GM12878 (cell line): ENCODE results near the gene EYS. TPM values are rescaled to one million over a fixed set of nuclear protein-coding genes. Genes with fewer than 3 reads are reported as not detected.

Experiments
- ATAC-seq: fragments of 200-7000 bp; cut with Tn5 transposase; 3 replicates; pipeline ENCODE4 v1.9.1; 2020; ENCODE audit warnings: mild to moderate bottlenecking, moderate library complexity
- BruUV-seq: library from RNA; stranded (reverse); fragments of 400-500 nt; replicated peaks from 2 replicates; lab custom pipeline; 2021; lab: Mats Ljungman, UMichigan
- CTCF ChIA-PET: fragments of 300-600 bp; sonication (Branson Sonifier 250); formaldehyde crosslinking; extraction: SDS; loops from one replicate; lab custom pipeline; 2021; ENCODE audit warnings: inconsistent platforms; lab: Yijun Ruan, JAX
- POLR2A ChIA-PET: fragments of 350-600 bp; formaldehyde crosslinking; extraction: SDS; loops from one replicate; lab custom pipeline; 2021; ENCODE audit warnings: inconsistent platforms; lab: Charles Lee
- RAD21 ChIA-PET: fragments of 300-600 bp; sonication (Branson Sonifier 250); formaldehyde crosslinking; loops from one replicate; lab custom pipeline; 2023; ENCODE audit warnings: antibody characterized with exemption; ENCODE audit not compliant: unreplicated experiment; lab: Charles Lee
- SMC1A ChIA-PET: fragments of 300-600 bp; sonication (Branson Sonifier 250); formaldehyde crosslinking; loops from one replicate; lab custom pipeline; 2023; ENCODE audit not compliant: unreplicated experiment, uncharacterized antibody; lab: Charles Lee
- DNase-seq: peaks from one replicate; pipeline ENCODE4 v3.0.0-alpha.2; 2011; ENCODE audit warnings: low read depth, low spot score
- FAIRE-seq: peaks from 3 replicates; lab custom pipeline; 2011; peaks lifted over from hg19 to GRCh38; lab: Jason Lieb, UNC
- H2AFZ ChIP-seq: 2 replicates; pipeline ENCODE4 v1.6.0; 2011; ENCODE audit warnings: low read depth, low read length, control low read depth; ENCODE audit not compliant: control insufficient read depth
- H3K27ac ChIP-seq: 2 replicates; pipeline ENCODE4 v1.5.1; 2011; ENCODE audit warnings: control low read depth; ENCODE audit not compliant: control insufficient read depth, insufficient read depth
- H3K27me3 ChIP-seq, 2 experiments: replicated peaks in 1 of 2; 2 replicates each; pipeline versions ENCODE4 v1.6.0 to v1.6.1; 2011; ENCODE audit warnings: low read length in 1 of 2; ENCODE audit not compliant: control insufficient read depth in 2 of 2, insufficient read depth in 2 of 2
- H3K36me3 ChIP-seq, 2 experiments: 2 replicates each; pipeline ENCODE4 v1.5.1; 2011; ENCODE audit warnings: low read length in 1 of 2; ENCODE audit not compliant: control insufficient read depth in 2 of 2, insufficient read depth in 2 of 2
- H3K4me1 ChIP-seq: 2 replicates; pipeline ENCODE4 v1.6.1; 2011; ENCODE audit warnings: mild to moderate bottlenecking, low read length, moderate library complexity, mixed read lengths; ENCODE audit not compliant: control insufficient read depth, insufficient read depth
- H3K4me2 ChIP-seq: 2 replicates; pipeline ENCODE4 v1.6.0; 2011; ENCODE audit warnings: control low read depth; ENCODE audit not compliant: control insufficient read depth, insufficient read depth
- H3K4me3 ChIP-seq: fragments of 200-600 bp; sonication (generic); 2 replicates; pipeline ENCODE4 v1.5.1; 2016
- H3K79me2 ChIP-seq: 2 replicates; pipeline ENCODE4 v1.6.0; 2011; ENCODE audit warnings: low read length; ENCODE audit not compliant: control insufficient read depth, insufficient read depth
- H3K9ac ChIP-seq: 2 replicates; pipeline ENCODE4 v1.8.0; 2011; ENCODE audit warnings: low read length, control low read depth, mixed read lengths; ENCODE audit not compliant: control insufficient read depth, insufficient read depth
- H3K9me3 ChIP-seq: replicated peaks from 3 replicates; pipeline ENCODE4 v1.5.1; 2011; ENCODE audit warnings: mild to moderate bottlenecking, low read length; ENCODE audit not compliant: control insufficient read depth, insufficient read depth
- H4K20me1 ChIP-seq: 2 replicates; pipeline ENCODE4 v1.6.0; 2011; ENCODE audit not compliant: control insufficient read depth, insufficient read depth
- ESRRA ChIP-seq: IDR thresholded peaks from 2 replicates; pipeline ENCODE4 v1.6.1; 2012; ENCODE audit warnings: mild to moderate bottlenecking, low read length, improper control_type of control experiment
- FOXM1 ChIP-seq: IDR thresholded peaks from 2 replicates; pipeline ENCODE4 v1.6.1; 2012; ENCODE audit warnings: low read depth, mild to moderate bottlenecking, inconsistent platforms, low read length, moderate library complexity
- MTA2 ChIP-seq: fragments of 450-650 bp; IDR thresholded peaks from 2 replicates; pipeline ENCODE4 v1.6.1; 2016; ENCODE audit warnings: low read depth, mild to moderate bottlenecking, moderate library complexity
- NR2C2 ChIP-seq: IDR thresholded peaks from 2 replicates; pipeline ENCODE4 v1.6.1; 2011; ENCODE audit warnings: borderline replicate concordance, low read depth; ENCODE audit not compliant: control insufficient read depth, insufficient read length
- SMAD5 ChIP-seq: IDR thresholded peaks from 2 replicates; pipeline ENCODE4 v1.6.1; 2016; ENCODE audit warnings: antibody characterized with exemption, low read depth
- SMC3 ChIP-seq: IDR thresholded peaks from 2 replicates; pipeline ENCODE4 v1.6.1; 2011; ENCODE audit warnings: low read length, improper control_type of control experiment, borderline replicate concordance
- WGBS: methylation state at CpG from one replicate; pipeline ENCODE4 v1.1.6; 2016; ENCODE audit warnings: low lambda C conversion rate; ENCODE audit not compliant: insufficient replicate concordance, insufficient coverage; ENCODE audit errors: missing lambda C conversion rate; 5-methylcytosine and 5-hydroxymethylcytosine counted together
- in situ Hi-C: fragments of 300-500 bp; cut with MboI; formaldehyde crosslinking; loops from 9 replicates; pipeline ENCODE4 v1.14.3; 2018; ENCODE audit warnings: mixed read lengths
- intact Hi-C: fragments of 100-400 bp; cut with micrococcal nuclease; formaldehyde crosslinking; loops from one replicate; pipeline ENCODE4 v1.14.2; 2022; ENCODE audit not compliant: unreplicated experiment
- polyA plus RNA-seq, 11 experiments: library from polyadenylated mRNA; depleted of rRNA in 4 of 11; unstranded in 6 of 11; stranded (reverse) in 5 of 11; fragments of >200 nt; fragmentation: Nextera tagmentation in 4 of 11; fragmentation: Illumina TruSeq in 1 of 11; extraction: Ambion mirVana in 4 of 11; extraction: Trizol in 1 of 11; gene quantifications; 1 replicate in 1 of 11; 2 replicates in 10 of 11; pipeline versions ENCODE4 v1.2.1 to v1.2.3, GENCODE V29; 2011 to 2016; ENCODE audit warnings: inconsistent platforms in 2 of 11, missing spikeins in 2 of 11, low read depth in 1 of 11
- total RNA-seq, 4 experiments: library from RNA; depleted of rRNA in 3 of 4; stranded (reverse); fragments of >200 nt in 3 of 4; fragmentation: Illumina TruSeq in 1 of 4; extraction: Trizol in 1 of 4; gene quantifications; 2 replicates each; pipeline versions ENCODE4 v1.2.1 to v1.2.3, GENCODE V29; 2013 to 2021
- TF ChIP-seq, protein P1 (sequence below): IDR thresholded peaks from 2 replicates; pipeline ENCODE4 v1.6.1; 2012; ENCODE audit warnings: low read depth, low read length, improper control_type of control experiment
- TF ChIP-seq, protein P2 (sequence below): IDR thresholded peaks from 2 replicates; pipeline ENCODE4 v1.6.1; 2011; ENCODE audit warnings: borderline replicate concordance, low read depth, mild to moderate bottlenecking, moderate library complexity, mixed read lengths, low read length; ENCODE audit not compliant: insufficient read depth; ENCODE audit errors: extremely low read length
- TF ChIP-seq, protein P3 (sequence below): fragments of 450-650 bp; IDR thresholded peaks from 2 replicates; pipeline ENCODE4 v1.6.1; 2017; ENCODE audit warnings: low read depth, mild to moderate bottlenecking, moderate library complexity

EYS gene
- total and polyA plus RNA-seq, 10 of the 15 experiments (the other 5 are each of a cell fraction or from before 2014, with no cell fraction given): under 0.01 to 0.14 (median 0.02) TPM; not detected in 1

DNA sequence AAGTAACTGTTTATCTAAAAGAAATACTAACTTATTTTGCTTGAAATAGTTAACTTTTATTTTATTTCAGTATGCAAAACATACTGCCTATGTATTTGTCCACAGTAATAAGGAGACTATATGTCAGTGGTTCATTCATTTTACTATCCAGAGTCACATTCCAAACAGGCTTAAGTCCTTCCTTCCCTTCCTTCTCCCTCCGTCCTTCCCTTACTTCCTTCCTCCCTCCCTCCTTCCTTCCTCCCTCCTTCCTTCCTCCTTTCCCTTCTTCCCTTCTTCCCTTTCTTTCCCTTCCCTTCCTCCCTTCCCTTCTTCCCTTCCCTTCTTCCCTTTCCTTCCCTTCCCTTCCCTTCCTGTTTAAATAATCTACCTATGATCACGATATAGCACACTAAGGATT lies 899.2 kb downstream of the EYS start:
- TF ChIP-seq, protein P1, sequence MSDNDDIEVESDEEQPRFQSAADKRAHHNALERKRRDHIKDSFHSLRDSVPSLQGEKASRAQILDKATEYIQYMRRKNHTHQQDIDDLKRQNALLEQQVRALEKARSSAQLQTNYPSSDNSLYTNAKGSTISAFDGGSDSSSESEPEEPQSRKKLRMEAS: no peak
- TF ChIP-seq, protein P2, sequence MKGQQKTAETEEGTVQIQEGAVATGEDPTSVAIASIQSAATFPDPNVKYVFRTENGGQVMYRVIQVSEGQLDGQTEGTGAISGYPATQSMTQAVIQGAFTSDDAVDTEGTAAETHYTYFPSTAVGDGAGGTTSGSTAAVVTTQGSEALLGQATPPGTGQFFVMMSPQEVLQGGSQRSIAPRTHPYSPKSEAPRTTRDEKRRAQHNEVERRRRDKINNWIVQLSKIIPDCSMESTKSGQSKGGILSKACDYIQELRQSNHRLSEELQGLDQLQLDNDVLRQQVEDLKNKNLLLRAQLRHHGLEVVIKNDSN: no peak
- TF ChIP-seq SMAD5: no peak
- no peak for TF ChIP-seq FOXM1
- no peak for TF ChIP-seq NR2C2
- no peak for TF ChIP-seq SMC3
- no peak for TF ChIP-seq ESRRA
- TF ChIP-seq, protein P3, sequence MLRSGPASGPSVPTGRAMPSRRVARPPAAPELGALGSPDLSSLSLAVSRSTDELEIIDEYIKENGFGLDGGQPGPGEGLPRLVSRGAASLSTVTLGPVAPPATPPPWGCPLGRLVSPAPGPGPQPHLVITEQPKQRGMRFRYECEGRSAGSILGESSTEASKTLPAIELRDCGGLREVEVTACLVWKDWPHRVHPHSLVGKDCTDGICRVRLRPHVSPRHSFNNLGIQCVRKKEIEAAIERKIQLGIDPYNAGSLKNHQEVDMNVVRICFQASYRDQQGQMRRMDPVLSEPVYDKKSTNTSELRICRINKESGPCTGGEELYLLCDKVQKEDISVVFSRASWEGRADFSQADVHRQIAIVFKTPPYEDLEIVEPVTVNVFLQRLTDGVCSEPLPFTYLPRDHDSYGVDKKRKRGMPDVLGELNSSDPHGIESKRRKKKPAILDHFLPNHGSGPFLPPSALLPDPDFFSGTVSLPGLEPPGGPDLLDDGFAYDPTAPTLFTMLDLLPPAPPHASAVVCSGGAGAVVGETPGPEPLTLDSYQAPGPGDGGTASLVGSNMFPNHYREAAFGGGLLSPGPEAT: no peak
- TF ChIP-seq MTA2: no peak
- TF ChIP-seq, all 136 proteins: peak for 0

More for the DNA sequence above, 899.2 kb downstream of the EYS start:
- ChIA-PET POLR2A (no interaction called here), RAD21 (no interaction called here), SMC1A (no interaction called here), CTCF (no interaction called here)
- Histone ChIP-seq H3K9ac (no peak overlapping the region), H3K4me3 (no peak overlapping the region), H4K20me1 (no peaks in the 10 kb centered on the region), H3K4me1 (no peaks in the 10 kb centered on the region), H3K27me3 (no peaks in the 10 kb centered on the region), H3K79me2 (no peaks in the 10 kb centered on the region), H3K27ac (no peak overlapping the region), H3K9me3 (no peaks in the 10 kb centered on the region), H2AFZ (no peak overlapping the region), H3K4me2 (no peak overlapping the region), H3K36me3 (no peaks in the 10 kb centered on the region)
- DNase-seq (no peak), ATAC-seq (no peak), FAIRE-seq (no peak)
- 0% methylated on average over 2 of the region's 2 CpGs for WGBS
- intact Hi-C loops: no loop called here
- in situ Hi-C loops: no loop called here
- no TSS peak for BruUV-seq
